Fibroblast of lung (primary cell): ENCODE data around the gene SLC25A30. TPM values are rescaled to one million over a fixed set of nuclear protein-coding genes. Genes with fewer than 3 reads are reported as not detected.
"Not testable (repeated sequence)": the region's sequence is repeated elsewhere in the genome, so short reads cannot be mapped to it uniquely, and the experiment has no call there.

Experiments used
- DNase-seq, 2 donors: peaks; one replicate each; pipeline versions ENCODE4 v3.0.0 to v3.0.0-alpha.2; 2010; ENCODE audit warnings: low read depth in 2 of 2
- H2AFZ ChIP-seq: 2 replicates; pipeline ENCODE4 v1.5.1; 2012; ENCODE audit warnings: low read length, control low read depth, inconsistent platforms
- H3K27ac ChIP-seq: 2 replicates; pipeline ENCODE4 v1.5.1; 2011; ENCODE audit warnings: low read length, control low read depth; ENCODE audit not compliant: insufficient read depth
- H3K27me3 ChIP-seq: 2 replicates; pipeline ENCODE4 v1.5.1; 2011; ENCODE audit warnings: mild to moderate bottlenecking, low read length; ENCODE audit not compliant: control insufficient read depth, insufficient read depth
- H3K36me3 ChIP-seq: 2 replicates; pipeline ENCODE4 v1.5.1; 2011; ENCODE audit warnings: low read length; ENCODE audit not compliant: control insufficient read depth, insufficient read depth
- H3K4me1 ChIP-seq: 2 replicates; pipeline ENCODE4 v1.5.1; 2011; ENCODE audit warnings: low read length; ENCODE audit not compliant: control insufficient read depth, insufficient read depth; ENCODE audit errors: extremely low read depth
- H3K4me2 ChIP-seq: 2 replicates; pipeline ENCODE4 v1.5.1; 2011; ENCODE audit warnings: low read length, control low read depth; ENCODE audit not compliant: insufficient read depth; ENCODE audit errors: extremely low read depth
- H3K4me3 ChIP-seq, 4 experiments: fragments of 200-600 bp in 1 of 4; sonication (generic) in 1 of 4; replicated peaks in 1 of 4; 2 replicates each; pipeline ENCODE4 v1.5.1; 2011 to 2016; ENCODE audit warnings: low read length in 4 of 4, low read depth in 3 of 4, mild to moderate bottlenecking in 3 of 4, control low read depth in 2 of 4, inconsistent platforms in 1 of 4, mixed read lengths in 1 of 4; ENCODE audit not compliant: insufficient read depth in 1 of 4; ENCODE audit errors: control extremely low read depth in 1 of 4
- H3K79me2 ChIP-seq: 2 replicates; pipeline ENCODE4 v1.5.1; 2012; ENCODE audit warnings: mild to moderate bottlenecking, low read length, inconsistent platforms; ENCODE audit not compliant: control insufficient read depth, insufficient read depth
- H3K9ac ChIP-seq: 2 replicates; pipeline ENCODE4 v1.5.1; 2011; ENCODE audit warnings: mild to moderate bottlenecking, low read length, control low read depth; ENCODE audit not compliant: insufficient read depth
- H3K9me3 ChIP-seq: 2 replicates; pipeline ENCODE4 v1.5.1; 2012; ENCODE audit warnings: low read depth, low read length; ENCODE audit not compliant: control insufficient read depth, insufficient read depth
- H4K20me1 ChIP-seq: 2 replicates; pipeline ENCODE4 v1.5.1; 2011; ENCODE audit warnings: low read length; ENCODE audit not compliant: control insufficient read depth, insufficient read depth; ENCODE audit errors: extremely low read depth
- EZH2 ChIP-seq: IDR thresholded peaks from 2 replicates; pipeline ENCODE4 v1.5.1; 2012; ENCODE audit warnings: low read length, control low read depth, mild to moderate bottlenecking; ENCODE audit errors: missing control alignments
- polyA plus RNA-seq, 2 donors: library from polyadenylated mRNA; depleted of rRNA in 1 of 2; stranded (reverse) in 1 of 2; unstranded in 1 of 2; fragments of >200 nt; gene quantifications; 2 replicates each; pipeline ENCODE4 v1.2.1, GENCODE V29; 2011 to 2012; ENCODE audit warnings: missing spikeins in 1 of 2
- total RNA-seq: library from RNA; depleted of rRNA; stranded (reverse); fragments of >200 nt; gene quantifications from 2 replicates; pipeline ENCODE4 v1.2.1, GENCODE V29; 2014
- TF ChIP-seq, protein P1 (sequence below), 2 donors: IDR thresholded peaks in 1 of 2; conservative IDR thresholded peaks in 1 of 2; 1 replicate in 1 of 2; 2 replicates in 1 of 2; pipeline ENCODE4 v1.5.1; 2011 to 2012; ENCODE audit warnings: low read length in 2 of 2, control low read depth in 1 of 2, inconsistent platforms in 1 of 2, low read depth in 1 of 2, mild to moderate bottlenecking in 1 of 2

SLC25A30 gene
- total and polyA plus RNA-seq, 2 donors (not counting 1 experiment from before 2014, with no cell fraction given) = 14.5 to 27.6 TPM

DNA sequence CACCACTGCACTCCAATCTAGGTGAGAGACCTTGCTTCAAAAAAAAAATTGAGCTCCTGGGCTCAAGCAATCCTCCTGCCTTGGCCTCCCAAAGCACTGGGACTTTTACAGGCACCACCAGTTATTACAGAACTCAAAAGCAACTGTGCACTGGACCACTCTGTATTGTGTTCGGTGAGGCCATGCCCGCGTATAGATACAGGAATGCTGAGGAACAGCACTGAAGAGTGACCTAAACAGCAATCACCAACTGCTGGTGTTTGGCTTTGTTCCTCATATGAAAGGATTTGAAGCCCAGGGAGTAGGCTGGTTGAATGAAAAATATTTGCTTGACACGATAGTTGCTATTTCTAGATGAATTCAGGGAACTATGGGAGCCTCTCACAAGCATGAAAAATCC, 29.5 kb downstream of the SLC25A30 start:
- H3K4me3 ChIP-seq = no peak overlapping the region
- TF ChIP-seq, protein P1, sequence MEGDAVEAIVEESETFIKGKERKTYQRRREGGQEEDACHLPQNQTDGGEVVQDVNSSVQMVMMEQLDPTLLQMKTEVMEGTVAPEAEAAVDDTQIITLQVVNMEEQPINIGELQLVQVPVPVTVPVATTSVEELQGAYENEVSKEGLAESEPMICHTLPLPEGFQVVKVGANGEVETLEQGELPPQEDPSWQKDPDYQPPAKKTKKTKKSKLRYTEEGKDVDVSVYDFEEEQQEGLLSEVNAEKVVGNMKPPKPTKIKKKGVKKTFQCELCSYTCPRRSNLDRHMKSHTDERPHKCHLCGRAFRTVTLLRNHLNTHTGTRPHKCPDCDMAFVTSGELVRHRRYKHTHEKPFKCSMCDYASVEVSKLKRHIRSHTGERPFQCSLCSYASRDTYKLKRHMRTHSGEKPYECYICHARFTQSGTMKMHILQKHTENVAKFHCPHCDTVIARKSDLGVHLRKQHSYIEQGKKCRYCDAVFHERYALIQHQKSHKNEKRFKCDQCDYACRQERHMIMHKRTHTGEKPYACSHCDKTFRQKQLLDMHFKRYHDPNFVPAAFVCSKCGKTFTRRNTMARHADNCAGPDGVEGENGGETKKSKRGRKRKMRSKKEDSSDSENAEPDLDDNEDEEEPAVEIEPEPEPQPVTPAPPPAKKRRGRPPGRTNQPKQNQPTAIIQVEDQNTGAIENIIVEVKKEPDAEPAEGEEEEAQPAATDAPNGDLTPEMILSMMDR (conservative IDR thresholded peaks at IDR 0.05 in 1 of 2, IDR thresholded peaks at IDR 0.05 in 1 of 2; ENCODE audit: low read depth in 1 of 2, low read length in 2 of 2) = no peak
- no peak for TF ChIP-seq EZH2
- H3K79me2 ChIP-seq = no peaks in the 10 kb centered on the region
- H3K4me2 ChIP-seq = no peak overlapping the region
- no peak overlapping the region for H2AFZ ChIP-seq
- DNase-seq = no peak
- H3K27me3 ChIP-seq = no peaks in the 10 kb centered on the region
- no peaks in the 10 kb centered on the region for H3K36me3 ChIP-seq
- H3K27ac ChIP-seq = no peak overlapping the region
- H3K9ac ChIP-seq = no peak overlapping the region
- no peaks in the 10 kb centered on the region for H3K9me3 ChIP-seq
- H3K4me1 ChIP-seq = no peaks in the 10 kb centered on the region
- no peaks in the 10 kb centered on the region for H4K20me1 ChIP-seq

- H3K36me3 ChIP-seq, H3K27ac ChIP-seq, H3K4me1 ChIP-seq, H3K79me2 ChIP-seq, H3K9ac ChIP-seq, H3K9me3 ChIP-seq, H3K4me2 ChIP-seq, H3K4me3 ChIP-seq, H3K27me3 ChIP-seq, H4K20me1 ChIP-seq, DNase-seq, H2AFZ ChIP-seq: not testable (repeated sequence)
These were observed 31.1 kb downstream of the SLC25A30 start for GRCh38 chr13:45386892-45387575.

DNA sequence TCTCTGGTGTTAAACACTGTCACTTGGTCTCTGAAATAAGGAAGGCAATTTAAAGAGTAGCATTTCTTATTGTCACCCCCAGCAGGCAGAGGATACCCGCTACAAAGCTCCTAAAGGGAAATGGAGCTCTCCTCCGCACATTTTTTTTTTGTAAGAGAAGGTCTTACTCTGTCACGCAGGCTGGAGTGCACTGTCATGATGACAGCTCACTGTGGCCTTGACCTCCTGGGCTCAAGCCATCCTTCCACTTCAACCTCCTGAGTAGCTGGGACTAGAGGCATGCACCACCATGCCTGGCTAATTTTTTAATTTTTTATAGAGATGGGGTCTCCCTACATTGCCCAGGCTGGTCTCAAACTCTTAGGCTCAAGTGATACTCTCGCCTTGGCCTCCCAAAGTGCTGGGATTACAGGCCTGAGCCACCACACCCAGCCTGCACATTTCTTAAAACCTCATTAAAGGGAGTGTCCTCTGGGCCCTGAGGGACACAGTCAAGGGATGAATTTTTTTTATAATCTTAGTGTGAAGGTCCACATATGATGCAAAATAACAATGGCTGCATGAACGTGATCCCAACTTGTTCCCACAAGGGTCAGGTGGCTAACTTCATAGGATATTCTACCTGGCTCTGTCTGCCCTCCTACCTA, 32.1 kb downstream of the SLC25A30 start:
- Histone ChIP-seq H3K79me2 (no peaks in the 10 kb centered on the region), H3K4me1 (no peaks in the 10 kb centered on the region), H2AFZ (no peak overlapping the region), H3K9ac (no peak overlapping the region), H3K4me3 (no peak overlapping the region), H4K20me1 (no peaks in the 10 kb centered on the region), H3K27me3 (no peaks in the 10 kb centered on the region), H3K9me3 (no peaks in the 10 kb centered on the region), H3K27ac (no peak overlapping the region), H3K36me3 (no peaks in the 10 kb centered on the region), H3K4me2 (no peak overlapping the region)
- no peak for DNase-seq
- TF ChIP-seq, protein P1 (conservative IDR thresholded peaks at IDR 0.05 in 1 of 2, IDR thresholded peaks at IDR 0.05 in 1 of 2; ENCODE audit: low read depth in 1 of 2, low read length in 2 of 2) = no peak
- TF ChIP-seq EZH2 = no peak
